Karpas-422 (cell line): ENCODE measurements around the gene PTP4A2. TPM values are rescaled to one million over a fixed set of nuclear protein-coding genes. Genes with fewer than 3 reads are reported as not detected.

Source experiments
- DNase-seq: peaks from one replicate; pipeline ENCODE4 v3.0.0-alpha.2; 2015
- H2AFZ ChIP-seq: fragments of 200-600 bp; sonication (generic); 2 replicates; pipeline ENCODE4 v1.6.1; 2014; ENCODE audit warnings: antibody characterized with exemption, low read length, mixed read lengths
- H3K27ac ChIP-seq: fragments of 200-600 bp; sonication (generic); 2 replicates; pipeline ENCODE4 v1.5.1; 2014; ENCODE audit warnings: mild to moderate bottlenecking, low read length, moderate library complexity
- H3K27me3 ChIP-seq: fragments of 200-600 bp; sonication (generic); 2 replicates; pipeline ENCODE4 v1.6.1; 2014; ENCODE audit warnings: low read length, mixed read lengths
- H3K36me3 ChIP-seq: fragments of 200-600 bp; sonication (generic); 2 replicates; pipeline ENCODE4 v1.6.1; 2014; ENCODE audit warnings: low read length, mixed read lengths; ENCODE audit not compliant: insufficient read depth
- H3K4me1 ChIP-seq: fragments of 200-600 bp; sonication (generic); 2 replicates; pipeline ENCODE4 v1.6.1; 2014; ENCODE audit warnings: mild to moderate bottlenecking, low read length, mixed read lengths
- H3K4me2 ChIP-seq: fragments of 200-600 bp; sonication (generic); 2 replicates; pipeline ENCODE4 v1.6.1; 2014; ENCODE audit warnings: low read length, low read depth, mild to moderate bottlenecking; ENCODE audit not compliant: poor library complexity, severe bottlenecking
- H3K4me3 ChIP-seq: fragments of 200-600 bp; sonication (generic); 2 replicates; pipeline ENCODE4 v1.5.1; 2014; ENCODE audit warnings: mild to moderate bottlenecking, antibody characterized with exemption, low read length, mixed read lengths
- H3K79me2 ChIP-seq: fragments of 200-600 bp; sonication (generic); 2 replicates; pipeline ENCODE4 v1.6.1; 2014; ENCODE audit warnings: mild to moderate bottlenecking, low read length, mixed read lengths
- H3K9ac ChIP-seq: fragments of 200-600 bp; sonication (generic); 2 replicates; pipeline ENCODE4 v1.6.0; 2014; ENCODE audit warnings: low read length
- H3K9me2 ChIP-seq: fragments of 200-600 bp; sonication (generic), shearing (Covaris generic); replicated peaks from 2 replicates; pipeline ENCODE4 v1.6.0; 2014; ENCODE audit warnings: mild to moderate bottlenecking, low read length, moderate library complexity; ENCODE audit not compliant: insufficient read depth
- H3K9me3 ChIP-seq: fragments of 300-700, 200-600 bp; sonication (generic); 2 replicates; pipeline ENCODE4 v1.6.1; 2014; ENCODE audit warnings: low read length, mixed read lengths
- H4K20me1 ChIP-seq: fragments of 200-600 bp; sonication (generic); 2 replicates; pipeline ENCODE4 v1.6.1; 2014; ENCODE audit warnings: mild to moderate bottlenecking, antibody characterized with exemption, low read length, low read depth; ENCODE audit not compliant: insufficient read depth
- total RNA-seq: library from RNA; depleted of rRNA; stranded (reverse); fragments of >200 nt; shearing (Covaris generic); gene quantifications from 2 replicates; pipeline ENCODE4 v1.2.3, GENCODE V29; 2014; ENCODE audit warnings: low replicate concordance

The PTP4A2 gene
- total RNA-seq, 1 experiment from 2014 or later, result 401 TPM

DNA sequence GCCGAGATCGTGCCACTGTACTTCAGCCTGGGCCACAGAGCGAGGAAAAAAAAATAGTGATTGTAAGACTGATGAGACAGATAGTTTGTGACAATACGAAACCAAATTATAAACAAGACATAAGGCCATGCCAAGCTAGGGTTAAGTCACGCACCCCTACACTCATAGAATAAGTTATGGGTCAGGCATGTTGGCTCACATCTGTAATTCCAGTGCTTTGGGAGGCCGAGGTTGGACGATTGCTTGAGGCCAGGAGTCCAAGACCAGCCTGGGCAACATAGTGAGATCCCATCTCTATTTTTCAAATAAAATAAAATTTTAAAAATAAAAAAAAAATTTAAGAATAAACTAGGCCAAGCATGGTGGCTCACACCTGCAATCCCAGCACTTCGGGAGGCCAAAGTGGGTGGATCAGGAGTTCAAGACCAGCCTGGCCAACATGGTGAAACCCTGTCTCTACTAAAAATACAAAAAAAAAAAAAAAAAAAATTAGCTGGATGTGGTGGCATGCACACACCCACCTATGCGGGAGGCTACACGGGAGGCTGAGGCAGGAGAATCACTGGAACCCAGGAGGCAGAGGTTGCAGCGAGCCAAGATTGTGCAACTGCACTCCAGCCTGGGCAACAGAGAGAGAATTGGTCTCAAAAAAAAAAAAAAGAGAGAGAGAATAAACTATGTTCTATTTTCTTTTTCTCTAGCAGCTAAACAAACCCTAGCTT, 72.3 kb downstream of the PTP4A2 start:
- DNase-seq, result no peak
- Histone ChIP-seq H3K4me1 (no peaks in the 10 kb centered on the region), H3K79me2 (no peaks in the 10 kb centered on the region), H3K9me3 (no peaks in the 10 kb centered on the region), H3K9ac (no peak overlapping the region), H3K36me3 (no peaks in the 10 kb centered on the region), H3K9me2 (no peaks in the 10 kb centered on the region), H3K27ac (no peak overlapping the region), H3K27me3 (no peaks in the 10 kb centered on the region), H4K20me1 (no peaks in the 10 kb centered on the region), H3K4me3 (no peak overlapping the region), H3K4me2 (no peak overlapping the region), H2AFZ (no peak overlapping the region)

DNA sequence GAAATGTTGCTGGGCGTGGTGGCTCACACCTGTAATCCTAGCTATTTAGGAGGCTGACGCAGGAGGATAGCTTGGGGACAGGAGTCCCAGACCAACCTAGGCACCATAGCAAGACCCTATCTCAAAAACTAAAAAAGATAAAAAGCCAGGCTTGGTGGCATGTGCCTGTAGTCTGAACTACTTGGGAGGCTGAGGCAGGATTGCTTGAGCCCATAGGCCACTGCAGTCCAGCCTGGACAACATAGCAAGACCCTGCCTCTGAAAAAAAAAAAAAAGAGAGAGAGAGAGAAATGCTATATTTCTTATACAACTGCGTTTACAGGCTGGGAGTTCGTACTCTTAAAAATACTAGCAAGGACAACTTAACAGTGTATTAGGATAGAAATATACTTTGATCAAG, 76.1 kb downstream of the PTP4A2 start:
- Histone ChIP-seq H3K79me2 (no peaks in the 10 kb centered on the region), H3K27ac (no peak overlapping the region), H3K27me3 (no peaks in the 10 kb centered on the region), H3K4me2 (no peak overlapping the region), H3K4me1 (no peaks in the 10 kb centered on the region), H3K9me3 (no peaks in the 10 kb centered on the region), H4K20me1 (no peaks in the 10 kb centered on the region), H3K4me3 (no peak overlapping the region), H3K36me3 (no peaks in the 10 kb centered on the region), H3K9ac (no peak overlapping the region), H3K9me2 (no peaks in the 10 kb centered on the region), H2AFZ (no peak overlapping the region)
- no peak for DNase-seq

DNA sequence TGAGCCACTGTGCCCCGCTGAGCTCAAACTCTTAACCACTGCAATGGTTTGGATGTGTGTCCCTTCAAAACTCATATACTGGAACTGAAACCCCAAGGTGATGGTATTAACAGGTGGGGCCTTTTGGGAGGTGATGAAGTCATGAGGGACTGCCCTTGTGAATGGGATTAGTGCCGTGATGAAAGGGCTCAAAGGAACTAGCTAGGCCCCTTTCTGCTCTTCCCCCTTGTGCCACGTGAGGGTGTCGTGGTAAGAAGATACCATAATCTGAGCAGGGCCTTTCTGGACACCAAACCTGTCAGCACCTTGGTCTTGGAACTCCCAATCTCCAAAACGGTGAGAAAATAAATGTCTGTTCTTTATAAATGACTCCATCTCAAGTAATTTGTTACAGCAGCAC, 76.8 kb downstream of the PTP4A2 start:
- Histone ChIP-seq H3K9me3 (no peaks in the 10 kb centered on the region), H3K27ac (no peak overlapping the region), H4K20me1 (no peaks in the 10 kb centered on the region), H3K4me3 (no peak overlapping the region), H3K9me2 (no peaks in the 10 kb centered on the region), H3K4me2 (no peak overlapping the region), H3K9ac (no peak overlapping the region), H3K36me3 (no peaks in the 10 kb centered on the region), H3K27me3 (no peaks in the 10 kb centered on the region), H3K79me2 (no peaks in the 10 kb centered on the region), H3K4me1 (no peaks in the 10 kb centered on the region), H2AFZ (no peak overlapping the region)
- DNase-seq, result peak; percentile 76

DNA sequence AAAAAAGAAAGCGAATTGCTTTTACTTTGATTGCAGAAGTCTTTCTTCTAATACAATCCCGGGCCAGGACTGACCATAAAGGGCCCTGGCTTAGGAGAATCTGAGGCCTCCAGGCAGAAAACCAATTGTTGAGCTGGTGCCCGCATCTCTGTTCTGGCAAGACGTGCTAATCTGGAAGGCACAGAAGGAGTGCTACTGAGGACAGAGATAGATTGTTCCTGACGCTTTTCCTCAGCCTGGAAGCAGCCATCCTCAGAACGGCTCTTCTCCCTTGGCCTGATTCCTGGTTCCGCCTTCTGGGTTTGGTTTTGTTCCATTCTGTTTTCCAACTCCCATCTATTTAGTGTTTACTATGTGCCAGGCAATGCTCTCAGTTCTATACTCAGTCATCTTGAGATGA, 77.6 kb downstream of the PTP4A2 start:
- Histone ChIP-seq H4K20me1 (no peaks in the 10 kb centered on the region), H3K79me2 (no peaks in the 10 kb centered on the region), H3K27me3 (no peaks in the 10 kb centered on the region), H3K4me3 (no peak overlapping the region), H3K27ac (no peak overlapping the region), H3K4me1 (no peaks in the 10 kb centered on the region), H3K9ac (no peak overlapping the region), H2AFZ (no peak overlapping the region), H3K9me2 (no peaks in the 10 kb centered on the region), H3K36me3 (no peaks in the 10 kb centered on the region), H3K9me3 (no peaks in the 10 kb centered on the region), H3K4me2 (no peak overlapping the region)
- DNase-seq, result no peak

- no peak overlapping the region for H3K4me3 ChIP-seq
- no peaks in the 10 kb centered on the region for H3K4me1 ChIP-seq
- no peaks in the 10 kb centered on the region for H3K27me3 ChIP-seq
- H3K9ac ChIP-seq, result no peak overlapping the region
- no peaks in the 10 kb centered on the region for H3K79me2 ChIP-seq
- H4K20me1 ChIP-seq, result no peaks in the 10 kb centered on the region
- DNase-seq, result no peak
- no peak overlapping the region for H2AFZ ChIP-seq
- no peaks in the 10 kb centered on the region for H3K9me3 ChIP-seq
- no peak overlapping the region for H3K4me2 ChIP-seq
- no peaks in the 10 kb centered on the region for H3K36me3 ChIP-seq
- H3K27ac ChIP-seq, result no peak overlapping the region
- no peaks in the 10 kb centered on the region for H3K9me2 ChIP-seq
These were observed 78.4 kb downstream of the PTP4A2 start for GRCh38 chr1:31859719-31860118.

- H3K4me3 ChIP-seq, result no peak overlapping the region
- no peaks in the 10 kb centered on the region for H4K20me1 ChIP-seq
- DNase-seq, result no peak
- H3K4me1 ChIP-seq, result no peaks in the 10 kb centered on the region
- H3K9ac ChIP-seq, result no peak overlapping the region
- H3K79me2 ChIP-seq, result no peaks in the 10 kb centered on the region
- H3K27ac ChIP-seq, result no peak overlapping the region
- H3K9me3 ChIP-seq, result no peaks in the 10 kb centered on the region
- no peaks in the 10 kb centered on the region for H3K36me3 ChIP-seq
- H3K9me2 ChIP-seq, result no peaks in the 10 kb centered on the region
- H2AFZ ChIP-seq, result no peak overlapping the region
- H3K27me3 ChIP-seq, result no peaks in the 10 kb centered on the region
- no peak overlapping the region for H3K4me2 ChIP-seq
These were observed 79.1 kb downstream of the PTP4A2 start for GRCh38 chr1:31859044-31859443.

DNA sequence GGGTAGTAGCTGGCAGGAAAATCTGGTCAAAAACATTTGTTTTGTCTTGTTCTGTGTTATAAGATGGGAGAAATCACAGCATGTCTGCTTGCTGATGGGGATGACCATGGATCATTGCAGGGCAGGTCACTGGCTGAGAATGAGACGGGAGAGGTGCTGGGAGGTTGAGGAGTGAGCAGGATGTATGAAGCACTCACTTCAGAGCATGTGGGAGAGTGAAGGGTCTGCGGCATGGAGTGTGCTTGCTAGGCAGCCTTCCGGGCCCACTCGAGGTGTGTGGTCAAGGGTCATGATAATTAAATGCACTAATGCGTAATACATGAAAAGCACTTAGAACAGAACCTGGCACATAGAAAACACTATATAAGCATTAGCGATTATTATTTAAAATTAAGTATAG, 80.3 kb downstream of the PTP4A2 start:
- Histone ChIP-seq H3K79me2 (no peaks in the 10 kb centered on the region), H3K36me3 (no peaks in the 10 kb centered on the region), H3K4me3 (no peak overlapping the region), H4K20me1 (no peaks in the 10 kb centered on the region), H3K27ac (no peak overlapping the region), H3K27me3 (no peaks in the 10 kb centered on the region), H2AFZ (no peak overlapping the region), H3K9me2 (no peaks in the 10 kb centered on the region), H3K4me1 (no peaks in the 10 kb centered on the region), H3K9me3 (no peaks in the 10 kb centered on the region), H3K4me2 (no peak overlapping the region), H3K9ac (no peak overlapping the region)
- DNase-seq, result no peak
